HG02623 (cell line): ENCODE data around the gene DKK1.

Experiments
- ATAC-seq: cut with Tn5 transposase; IDR thresholded peaks from one replicate; pipeline ENCODE4 v1.9.1; 2021; ENCODE audit warnings: moderate library complexity; ENCODE audit not compliant: unreplicated experiment

The DKK1 gene

DNA sequence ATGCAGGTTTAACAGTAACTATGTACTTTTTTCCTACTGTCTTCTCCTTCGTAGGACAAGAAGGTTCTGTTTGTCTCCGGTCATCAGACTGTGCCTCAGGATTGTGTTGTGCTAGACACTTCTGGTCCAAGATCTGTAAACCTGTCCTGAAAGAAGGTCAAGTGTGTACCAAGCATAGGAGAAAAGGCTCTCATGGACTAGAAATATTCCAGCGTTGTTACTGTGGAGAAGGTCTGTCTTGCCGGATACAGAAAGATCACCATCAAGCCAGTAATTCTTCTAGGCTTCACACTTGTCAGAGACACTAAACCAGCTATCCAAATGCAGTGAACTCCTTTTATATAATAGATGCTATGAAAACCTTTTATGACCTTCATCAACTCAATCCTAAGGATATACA lies 2.4 kb downstream of the DKK1 start:
- no peak for ATAC-seq

DNA sequence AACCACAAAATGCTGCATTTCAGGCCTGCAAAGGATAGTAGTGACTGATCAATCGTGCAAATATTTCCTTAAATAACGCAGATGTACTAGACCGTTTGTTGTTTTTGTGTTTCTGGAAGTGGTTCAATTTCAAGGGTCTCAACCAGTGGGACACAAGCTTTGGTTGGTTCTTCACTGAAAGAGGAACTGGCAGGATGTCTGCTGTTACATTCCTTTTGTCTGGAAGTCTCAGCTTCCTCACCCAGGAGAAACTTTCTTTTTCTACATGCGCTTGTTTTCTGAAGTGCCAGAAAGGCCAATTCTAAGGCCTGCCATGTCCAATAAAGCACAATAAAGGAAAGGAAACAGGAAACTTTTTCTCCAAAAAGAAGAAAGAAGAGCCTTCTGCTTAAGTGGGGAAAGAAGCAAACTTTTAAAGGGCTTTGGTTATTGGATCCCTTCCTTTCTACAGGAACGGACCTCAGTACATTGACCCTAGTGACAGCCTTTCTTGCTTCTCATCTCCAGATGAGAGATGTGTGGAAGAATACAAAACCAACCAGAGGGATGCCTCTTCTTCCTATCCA lies 4.1 kb downstream of the DKK1 start:
- ATAC-seq, result no peak

DNA sequence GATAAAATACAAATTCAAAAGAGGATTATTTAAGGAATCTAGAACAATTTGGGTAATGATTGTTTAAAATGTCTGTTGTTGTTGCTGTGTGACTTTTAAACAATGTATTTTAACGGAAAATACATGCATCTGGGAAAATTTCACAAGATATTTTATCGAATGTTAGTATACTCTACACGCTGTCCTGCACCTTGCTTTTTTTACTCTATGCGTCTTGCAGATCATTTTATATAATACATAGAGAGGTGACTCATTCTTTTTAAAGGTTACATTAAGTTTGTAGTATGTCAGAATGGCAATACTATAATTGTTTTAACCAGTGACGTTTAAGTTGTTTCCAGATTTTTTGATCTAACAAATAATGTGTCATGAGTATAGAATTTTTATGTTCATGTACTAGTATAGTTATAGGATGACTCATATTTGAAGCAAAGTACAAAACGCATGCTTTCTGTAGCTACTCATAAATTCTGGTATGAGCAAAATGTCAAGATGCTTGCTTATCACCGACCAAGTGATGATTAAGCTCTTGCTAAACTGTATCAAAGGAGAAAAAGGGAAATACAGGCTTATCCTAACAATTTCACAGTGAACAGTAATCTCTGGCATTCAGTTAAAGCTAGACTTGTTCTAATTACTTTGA lies 4.9 kb downstream of the DKK1 start:
- no peak for ATAC-seq

DNA sequence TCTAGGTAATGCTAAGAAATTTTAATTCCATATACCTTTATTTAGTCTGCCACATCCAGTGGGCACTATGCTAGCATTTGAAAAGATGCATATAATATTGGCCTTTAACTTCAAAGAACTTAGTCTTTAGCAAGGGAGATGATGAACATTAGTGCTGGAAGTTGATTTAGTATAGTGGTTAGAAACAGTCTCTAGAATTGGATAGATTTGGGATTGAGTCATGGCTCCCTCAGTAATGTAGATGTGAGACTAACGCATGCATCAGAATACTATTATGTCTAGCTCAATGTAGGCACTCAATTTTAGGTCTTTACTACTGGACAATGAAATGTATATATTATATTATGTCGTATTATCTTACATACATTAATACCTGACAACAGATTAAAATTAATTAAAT lies 5.8 kb downstream of the DKK1 start:
- ATAC-seq, result no peak

DNA sequence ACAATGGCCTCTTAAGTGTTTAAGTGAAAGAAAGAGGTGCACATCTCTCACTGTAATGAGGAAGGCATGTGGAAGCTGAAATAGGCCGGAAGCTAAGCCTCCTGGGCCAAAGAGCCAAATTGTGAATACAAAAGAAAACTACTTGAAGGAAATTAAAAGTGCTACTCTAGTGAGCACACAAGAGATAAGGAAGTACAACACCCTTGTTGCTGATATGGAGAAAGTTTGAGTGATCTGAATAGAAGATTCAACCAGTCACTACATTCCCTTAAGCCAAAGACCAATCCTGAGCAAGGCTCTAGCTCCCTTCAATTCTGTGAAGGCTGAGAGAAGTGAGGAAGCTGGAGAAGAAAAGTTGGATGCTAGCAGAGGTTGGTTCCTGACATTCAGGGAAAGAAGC lies 8.2 kb downstream of the DKK1 start:
- no peak for ATAC-seq

DNA sequence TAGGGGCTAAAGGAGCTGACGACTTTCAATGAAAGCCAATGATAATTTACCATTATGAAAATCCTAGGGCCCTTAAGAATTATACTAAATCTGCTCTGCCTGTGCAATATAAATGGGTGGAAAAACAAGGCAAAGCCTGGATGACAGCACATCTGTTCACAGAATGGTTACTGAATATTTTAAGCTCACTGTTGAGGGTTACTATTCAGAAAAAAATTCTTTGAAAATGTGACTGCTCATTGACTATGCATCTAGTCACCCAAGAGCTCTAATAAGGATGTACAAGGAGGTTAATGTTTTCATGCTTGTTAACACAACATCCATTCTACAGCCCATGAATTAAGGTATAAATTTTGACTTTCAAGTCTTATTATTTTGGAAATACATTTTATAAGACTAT lies 8.9 kb downstream of the DKK1 start:
- ATAC-seq, result no peak

DNA sequence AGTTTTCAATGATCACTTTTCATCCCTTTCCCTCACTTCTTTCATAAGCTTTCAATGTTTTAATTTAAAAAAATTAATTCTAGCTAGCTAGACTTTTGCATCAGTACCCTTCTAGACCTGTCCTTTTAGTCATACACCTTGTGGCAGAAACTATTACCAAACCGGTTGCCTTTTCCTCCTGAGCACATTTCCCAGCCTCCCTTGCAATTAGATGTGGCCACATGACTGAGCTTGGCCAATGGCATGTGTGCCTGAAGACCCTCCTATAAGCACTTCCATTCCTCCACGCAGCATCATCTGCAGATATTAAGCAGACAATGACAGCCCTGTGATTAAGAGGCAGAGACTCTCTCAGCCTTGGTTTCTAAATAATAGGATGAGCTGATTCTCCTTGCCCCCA lies 12.3 kb downstream of the DKK1 start:
- ATAC-seq, result no peak

DNA sequence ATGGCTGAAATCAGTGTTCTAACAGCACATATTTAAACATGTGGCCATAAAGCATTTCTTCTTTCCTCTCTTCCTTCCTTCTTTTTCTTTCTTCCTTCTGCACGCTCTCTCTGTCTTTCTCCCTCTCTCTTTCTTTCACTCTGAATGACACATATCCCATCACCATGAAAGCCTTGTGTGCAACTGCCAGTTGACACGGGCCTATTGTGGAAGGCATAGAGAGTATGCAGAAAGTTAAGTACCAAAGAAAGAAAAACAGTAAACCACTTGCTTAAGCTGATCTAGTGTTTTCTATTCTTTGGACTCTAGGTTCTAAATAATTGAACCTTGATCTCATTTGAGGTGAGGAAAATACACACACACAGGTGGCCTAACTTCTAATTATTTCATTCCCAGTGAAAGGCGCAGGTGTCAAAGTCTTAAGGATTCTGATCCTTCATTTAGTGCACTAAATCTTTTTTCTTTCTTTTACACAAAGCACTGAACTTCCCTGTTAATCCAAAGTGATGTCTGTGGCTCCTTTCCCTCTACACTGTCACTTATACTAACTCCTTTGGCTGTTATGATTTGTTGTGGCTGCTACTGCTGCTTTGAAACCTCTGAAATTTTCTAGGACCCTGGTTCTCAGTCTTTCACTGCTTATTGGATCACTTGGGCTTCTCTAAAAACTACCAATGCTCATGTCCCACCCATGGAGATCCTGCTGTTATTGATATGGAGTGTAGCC lies 17.7 kb downstream of the DKK1 start:
- ATAC-seq, result no peak

DNA sequence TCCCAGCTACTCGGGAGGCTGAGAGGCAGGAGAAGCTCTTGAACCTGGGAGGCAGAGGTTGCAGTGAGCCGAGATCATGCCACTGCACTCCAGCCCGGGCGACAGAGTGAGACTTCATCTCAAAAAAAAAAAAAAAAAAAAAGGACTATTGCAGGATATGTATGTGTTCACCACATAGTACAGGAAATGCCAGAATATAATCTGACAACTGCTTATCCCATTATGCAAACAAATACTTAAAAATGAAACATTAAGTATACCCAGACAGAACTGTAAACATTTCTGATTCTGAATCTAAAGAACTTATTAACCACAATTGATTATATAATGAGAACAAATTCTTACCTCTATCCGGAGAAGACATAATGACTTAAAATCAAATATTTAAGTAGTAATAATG lies 18.7 kb downstream of the DKK1 start:
- no peak for ATAC-seq

DNA sequence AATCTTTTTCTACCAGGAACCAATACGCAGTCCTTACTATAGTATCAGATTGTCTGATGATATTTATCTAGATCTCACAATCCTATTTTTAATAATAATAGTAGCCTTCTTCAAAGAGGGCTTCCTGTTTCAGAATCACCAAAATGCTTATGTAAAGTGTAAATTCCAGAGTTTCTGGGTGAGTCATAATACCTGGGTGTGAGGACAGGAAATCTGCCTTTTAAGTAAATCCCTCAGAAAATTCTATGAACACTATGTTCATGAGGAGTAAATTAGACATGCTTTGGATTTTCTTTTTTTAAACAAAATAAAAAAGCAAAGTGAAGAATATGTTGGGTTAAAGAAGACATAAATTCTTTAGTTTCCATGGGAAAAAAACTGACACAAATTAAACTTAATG lies 20.5 kb downstream of the DKK1 start:
- ATAC-seq, result no peak

DNA sequence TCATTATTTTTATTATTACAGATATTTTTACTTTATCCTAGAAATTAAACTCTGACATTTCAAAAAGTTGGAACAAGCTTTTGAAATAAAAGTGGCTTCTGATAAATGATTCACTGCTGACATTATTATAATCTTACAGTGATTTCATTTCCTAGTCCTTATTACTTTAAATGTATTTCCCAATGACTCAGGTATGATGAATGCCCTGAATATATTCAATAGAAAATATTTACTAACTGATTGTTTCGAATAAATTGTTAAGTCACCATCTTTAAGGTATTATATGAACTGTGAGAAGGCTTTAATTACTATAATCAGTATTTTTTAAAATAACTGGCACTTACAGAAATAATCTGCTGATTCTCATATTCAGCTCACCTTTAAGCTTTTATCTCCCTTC lies 21.6 kb downstream of the DKK1 start:
- no peak for ATAC-seq

DNA sequence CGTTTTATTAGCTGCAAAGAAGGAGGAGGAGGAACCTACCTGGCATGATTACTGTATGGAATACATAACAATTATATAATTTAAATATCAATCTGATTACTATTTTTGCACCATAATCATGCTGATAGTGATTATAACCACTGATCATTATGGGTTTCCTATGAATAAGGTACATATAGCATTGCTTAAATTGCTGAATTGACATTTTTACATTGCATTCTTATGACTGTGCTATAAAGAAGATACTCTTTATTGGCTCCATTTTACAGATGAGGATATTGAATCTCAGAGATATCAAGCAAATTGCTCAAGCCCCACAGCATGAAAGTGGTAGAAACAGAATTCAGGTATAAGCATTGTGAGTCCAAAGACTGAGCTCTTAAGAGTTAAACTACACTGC lies 23.1 kb downstream of the DKK1 start:
- ATAC-seq, result no peak

DNA sequence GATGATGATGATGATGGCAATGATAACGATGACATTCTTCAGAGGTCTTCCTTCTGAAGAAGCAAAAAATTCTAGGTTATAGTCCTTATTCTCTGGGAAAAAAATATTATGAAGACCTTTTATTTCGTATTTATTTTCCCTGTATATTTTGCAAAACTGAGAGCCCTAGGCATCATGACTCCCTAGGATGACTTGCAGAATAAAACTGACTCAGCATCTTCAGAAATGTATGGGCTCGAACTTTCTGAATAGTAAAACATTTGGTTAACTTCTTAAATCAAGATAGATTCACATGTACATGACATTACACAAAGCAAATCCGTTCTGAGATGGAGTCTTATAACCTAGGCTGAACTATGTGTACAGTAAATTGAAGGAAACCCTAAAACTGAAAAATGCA lies 29.4 kb downstream of the DKK1 start:
- no peak for ATAC-seq

DNA sequence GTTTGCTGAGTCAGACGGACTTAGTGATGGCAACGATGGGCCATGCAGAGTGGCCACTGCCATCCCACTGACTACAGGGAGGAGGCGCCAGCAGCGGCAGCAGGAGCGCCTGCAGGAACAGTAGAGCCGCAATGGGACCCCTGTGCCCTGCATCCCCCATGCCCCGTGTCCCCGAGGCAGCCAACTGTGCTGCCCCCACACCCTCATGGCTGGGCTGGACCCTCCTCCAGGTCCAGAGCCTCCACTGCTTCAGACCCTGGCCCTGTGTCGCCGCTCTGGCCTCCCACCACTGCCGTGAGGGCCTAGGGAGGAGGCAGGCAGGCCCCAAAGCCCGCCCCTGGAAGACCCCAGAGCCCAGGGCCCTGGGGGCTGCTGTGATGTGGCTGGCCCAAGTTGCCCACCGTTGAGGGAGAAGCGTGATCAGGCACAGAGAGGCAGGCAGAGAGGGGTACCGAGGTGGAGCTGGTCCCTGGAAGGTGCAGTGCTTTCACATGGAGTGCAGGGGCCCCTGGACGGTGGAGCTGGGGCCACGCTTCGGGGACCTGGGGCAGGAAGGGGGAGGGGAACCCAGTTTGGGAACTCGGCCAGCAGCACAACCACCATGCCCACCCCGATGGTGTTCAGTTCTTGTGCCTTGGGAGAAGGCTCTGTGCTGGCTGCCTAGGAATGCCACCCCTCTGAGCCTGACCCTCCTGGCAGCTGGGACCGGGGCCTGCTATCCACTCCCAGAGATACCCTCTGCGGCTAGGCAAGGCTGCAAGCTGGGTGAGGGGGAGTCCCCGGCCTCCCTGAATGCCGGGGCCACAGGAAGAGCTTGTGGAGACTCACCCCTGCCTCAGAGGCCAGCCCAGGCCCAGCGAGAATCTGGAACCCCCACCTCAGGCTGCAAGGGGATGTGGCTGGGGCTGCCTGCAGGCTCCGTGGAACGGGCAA lies 32.6 kb downstream of the DKK1 start:
- ATAC-seq, result no peak

DNA sequence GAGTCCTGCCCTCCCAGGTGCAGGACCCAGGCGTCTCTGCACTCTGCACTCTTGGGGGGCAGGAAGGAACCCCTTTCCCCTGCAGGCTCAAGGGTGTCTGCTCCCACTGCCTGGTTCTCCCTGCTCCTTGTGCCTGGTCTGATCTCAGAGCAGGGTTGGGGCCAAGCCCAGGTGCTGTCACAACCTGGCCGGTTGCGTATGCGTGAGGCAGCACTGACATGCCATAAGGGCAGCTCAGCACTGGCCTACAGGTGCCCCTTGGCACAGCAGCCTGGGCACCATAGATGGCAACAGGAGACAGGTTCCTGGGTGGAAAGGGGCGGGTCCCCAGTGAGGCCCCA lies 33.2 kb downstream of the DKK1 start:
- ATAC-seq, result no peak

DNA sequence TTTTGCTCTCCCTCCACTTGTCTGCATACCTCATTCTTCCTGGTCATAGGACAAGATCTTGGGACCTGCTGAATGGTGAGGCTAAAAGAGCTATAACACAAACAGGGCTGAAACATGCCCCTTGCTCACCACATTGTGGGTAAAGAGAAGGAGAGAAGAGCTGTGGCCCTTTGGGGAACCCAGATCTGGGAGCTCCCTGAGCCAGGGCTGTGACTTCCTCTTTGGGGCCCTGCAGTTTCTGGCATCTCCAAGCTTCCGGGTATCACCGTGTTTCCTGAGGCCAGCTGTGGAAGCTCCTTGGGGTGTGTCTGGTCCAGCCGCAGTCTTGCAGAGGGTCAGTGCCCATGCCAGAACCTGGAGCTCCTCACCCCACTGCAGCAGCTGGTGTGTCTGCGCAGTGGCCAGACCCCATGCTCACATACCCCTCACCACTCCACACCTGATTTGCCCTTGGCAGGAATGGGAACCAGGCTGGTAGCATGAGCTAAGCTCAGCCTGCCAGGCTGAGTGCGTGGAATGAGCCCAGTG lies 34.0 kb downstream of the DKK1 start:
- ATAC-seq, result no peak

DNA sequence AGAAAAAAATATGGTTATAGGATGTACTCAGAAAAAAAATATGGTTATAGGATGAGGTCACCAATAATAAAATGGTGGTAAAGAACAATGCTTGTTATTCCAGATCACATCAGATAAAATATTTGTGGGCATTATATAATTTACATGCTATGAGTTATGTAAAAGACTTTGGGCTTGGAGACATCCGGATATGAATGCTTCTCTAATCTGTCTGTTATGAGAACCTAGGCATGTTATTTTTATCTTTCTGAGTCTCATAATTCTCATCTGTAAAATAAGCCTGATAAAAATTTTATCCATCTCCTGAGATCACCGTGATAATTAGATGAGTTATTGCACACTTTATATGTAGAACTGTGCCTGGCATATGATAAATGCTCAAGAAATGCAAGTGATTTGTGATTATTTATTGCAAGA lies 37.8 kb downstream of the DKK1 start:
- no peak for ATAC-seq

DNA sequence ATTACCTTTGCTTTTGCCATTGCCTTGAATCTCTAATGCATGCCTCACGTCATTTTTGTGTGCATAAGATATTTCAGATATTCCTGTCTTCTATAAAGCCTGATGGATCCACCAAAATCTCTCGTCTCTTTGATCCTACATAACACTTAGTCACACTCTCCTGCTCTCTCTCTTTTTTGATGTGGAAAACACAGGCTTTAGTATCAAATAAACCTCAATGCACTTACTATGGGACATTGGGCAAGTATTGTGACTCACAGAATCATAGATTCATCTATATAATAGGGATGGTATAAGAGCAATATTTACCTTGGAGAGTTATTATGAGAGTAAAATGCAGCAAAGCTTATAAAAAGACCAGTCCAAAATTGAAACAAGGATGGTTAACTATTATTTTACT lies 39.1 kb downstream of the DKK1 start:
- no peak for ATAC-seq

DNA sequence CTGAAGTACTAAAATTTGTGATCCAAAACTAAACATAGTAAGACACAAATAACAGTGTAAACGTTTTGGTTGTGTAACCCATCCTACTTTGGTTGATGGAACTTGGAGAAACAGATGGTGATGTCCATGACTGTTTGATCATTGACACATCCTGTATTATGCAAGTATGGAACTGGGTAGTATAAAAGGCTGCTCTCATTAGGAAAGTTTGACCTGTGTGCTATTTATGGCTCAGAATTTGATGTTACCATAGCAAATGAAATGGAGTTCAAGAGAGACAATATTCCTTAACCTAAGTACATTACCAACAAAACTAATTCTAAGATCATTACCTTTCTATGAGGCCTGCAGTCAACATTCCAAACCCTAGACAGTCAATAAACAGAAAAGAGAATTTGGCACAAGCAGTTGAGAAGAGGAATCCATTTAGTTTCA lies 39.9 kb downstream of the DKK1 start:
- no peak for ATAC-seq

DNA sequence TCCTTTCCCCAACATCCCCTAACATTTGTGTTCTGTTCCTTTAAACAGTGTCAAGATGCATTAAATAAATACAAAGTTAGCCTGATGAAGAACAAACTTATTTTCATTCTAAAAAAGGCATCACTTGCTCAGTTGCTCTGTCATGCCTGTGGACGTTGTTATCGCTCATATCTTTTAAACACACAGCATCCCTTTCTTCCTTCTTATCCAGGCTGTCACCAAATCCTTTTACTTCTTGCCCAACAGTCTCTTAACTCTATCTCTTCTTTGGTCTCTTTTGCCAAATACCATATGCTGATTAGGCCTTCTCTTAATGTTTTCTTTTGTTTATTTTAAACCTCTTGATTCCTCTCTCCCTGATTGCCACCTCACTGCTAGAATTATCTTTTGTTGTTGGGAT lies 43.9 kb downstream of the DKK1 start:
- no peak for ATAC-seq

DNA sequence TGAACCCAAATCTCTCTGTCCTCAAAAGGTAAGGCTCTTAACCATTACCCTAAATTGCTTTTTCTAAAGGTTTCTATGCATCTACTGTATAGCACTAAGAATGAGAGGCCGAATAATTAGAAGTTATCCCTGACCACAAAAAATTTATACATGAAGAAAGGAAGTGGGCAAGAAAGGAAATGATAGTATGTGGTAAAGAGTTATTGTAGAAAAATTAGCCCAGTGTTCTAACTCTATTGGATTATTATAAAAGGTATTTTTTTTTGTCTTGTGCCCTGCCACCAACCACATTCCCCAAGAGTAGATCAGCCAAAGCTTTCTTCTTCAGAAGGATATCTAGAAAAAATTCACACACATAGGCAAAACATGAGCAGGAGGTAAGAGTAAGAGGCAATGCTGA lies 45.4 kb downstream of the DKK1 start:
- ATAC-seq, result no peak
